WTC11 (cell line): Measurements from ENCODE around the gene C11orf65. TPM values are rescaled to one million over a fixed set of nuclear protein-coding genes. Genes with fewer than 3 reads are reported as not detected.
"Not testable (repeated sequence)": the region's sequence is repeated elsewhere in the genome, so short reads cannot be mapped to it uniquely, and the experiment has no call there.

ENCODE experiments used
- ATAC-seq: fragments of 200-7000 bp; cut with Tn5 transposase; 2 replicates; pipeline ENCODE4 v1.10.0; 2021; ENCODE audit warnings: mild to moderate bottlenecking, moderate library complexity
- CTCF ChIA-PET: fragments of 300-600 bp; sonication (Branson Sonifier 250); formaldehyde crosslinking; loops from one replicate; lab custom pipeline; 2021; ENCODE audit warnings: antibody characterized with exemption; lab: Charles Lee
- POLR2A ChIA-PET: fragments of 350-600 bp; sonication (Branson Sonifier 250); formaldehyde crosslinking; loops from one replicate; lab custom pipeline; 2021; ENCODE audit warnings: antibody characterized with exemption; lab: Charles Lee
- DNase-seq: peaks from one replicate; pipeline ENCODE4 v3.0.0; 2021; ENCODE audit warnings: low spot score
- H3K27ac Mint-ChIP-seq: 2 replicates; pipeline ENCODE4 v1.8.0; 2021; ENCODE audit warnings: mixed read lengths
- H3K27me3 Mint-ChIP-seq: 2 replicates; pipeline ENCODE4 v1.8.0; 2021; ENCODE audit warnings: low read depth, mild to moderate bottlenecking, moderate library complexity, mixed read lengths
- H3K36me3 Mint-ChIP-seq: 2 replicates; pipeline ENCODE4 v1.8.0; 2021; ENCODE audit warnings: mixed read lengths
- H3K4me1 Mint-ChIP-seq: 2 replicates; pipeline ENCODE4 v1.8.0; 2022; ENCODE audit warnings: mixed read lengths
- H3K4me3 Mint-ChIP-seq: 2 replicates; pipeline ENCODE4 v1.8.0; 2021; ENCODE audit warnings: mild to moderate bottlenecking, moderate library complexity, mixed read lengths
- H3K9me3 Mint-ChIP-seq: 2 replicates; pipeline ENCODE4 v1.8.0; 2021; ENCODE audit warnings: mixed read lengths
- ATF3 ChIP-seq: sonication (generic); formaldehyde crosslinking; conservative IDR thresholded peaks from 2 replicates; pipeline ENCODE4 v1.8.1; 2022; ENCODE audit warnings: mild to moderate bottlenecking, missing genetic modification reagents
- CBFB ChIP-seq: sonication (generic); formaldehyde crosslinking; IDR thresholded peaks from 2 replicates; pipeline ENCODE4 v1.8.1; 2022; ENCODE audit warnings: mild to moderate bottlenecking, low read depth, missing genetic modification reagents
- E2F1 ChIP-seq: sonication (generic); formaldehyde crosslinking; IDR thresholded peaks from 2 replicates; pipeline ENCODE4 v1.8.0; 2022; ENCODE audit warnings: mild to moderate bottlenecking, missing genetic modification reagents
- E2F4 ChIP-seq: sonication (generic); formaldehyde crosslinking; IDR thresholded peaks from 2 replicates; pipeline ENCODE4 v1.8.1; 2022; ENCODE audit warnings: low read depth, mild to moderate bottlenecking, moderate library complexity, missing genetic modification reagents, borderline replicate concordance
- ELF4 ChIP-seq: sonication (generic); formaldehyde crosslinking; IDR thresholded peaks from 2 replicates; pipeline ENCODE4 v1.8.1; 2022; ENCODE audit warnings: low read depth, mild to moderate bottlenecking, moderate library complexity, missing genetic modification reagents
- ESRRA ChIP-seq: sonication (generic); formaldehyde crosslinking; IDR thresholded peaks from 2 replicates; pipeline ENCODE4 v1.8.1; 2022; ENCODE audit warnings: mild to moderate bottlenecking, missing genetic modification reagents, borderline replicate concordance
- FOXK1 ChIP-seq: sonication (generic); formaldehyde crosslinking; IDR thresholded peaks from 2 replicates; pipeline ENCODE4 v1.8.0; 2022; ENCODE audit warnings: mild to moderate bottlenecking, moderate library complexity, missing genetic modification reagents
- GRHL2 ChIP-seq: fragments of 250-450 bp; sonication (Bioruptor Pico); IDR thresholded peaks from 2 replicates; pipeline ENCODE4 v1.8.0; 2022; ENCODE audit warnings: mild to moderate bottlenecking, moderate library complexity; ENCODE audit not compliant: insufficient replicate concordance, severe bottlenecking
- GTF2I ChIP-seq: fragments of 250-450 bp; sonication (Bioruptor Pico); conservative IDR thresholded peaks from 2 replicates; pipeline ENCODE4 v1.4.0; 2021; ENCODE audit warnings: mild to moderate bottlenecking
- HMGA2 ChIP-seq: fragments of 250-450 bp; sonication (Bioruptor Pico); IDR thresholded peaks from 2 replicates; pipeline ENCODE4 v1.4.0; 2021; ENCODE audit warnings: mild to moderate bottlenecking, moderate library complexity
- IRF1 ChIP-seq: sonication (generic); formaldehyde crosslinking; IDR thresholded peaks from 2 replicates; pipeline ENCODE4 v1.8.0; 2023; ENCODE audit warnings: missing genetic modification reagents
- JAZF1 ChIP-seq: fragments of 250-450 bp; sonication (Bioruptor Pico); IDR thresholded peaks from 2 replicates; pipeline ENCODE4 v1.9.0; 2021; ENCODE audit warnings: moderate library complexity, mild to moderate bottlenecking, inconsistent platforms
- KAT7 ChIP-seq: sonication (generic); formaldehyde crosslinking; IDR thresholded peaks from 2 replicates; pipeline ENCODE4 v1.8.1; 2023; ENCODE audit warnings: missing genetic modification reagents, mild to moderate bottlenecking, borderline replicate concordance
- NFE2L1 ChIP-seq: sonication (generic); formaldehyde crosslinking; IDR thresholded peaks from 2 replicates; pipeline ENCODE4 v1.8.1; 2023; ENCODE audit warnings: missing genetic modification reagents
- NFYB ChIP-seq: sonication (generic); formaldehyde crosslinking; conservative IDR thresholded peaks from 2 replicates; pipeline ENCODE4 v1.8.0; 2022; ENCODE audit warnings: low read depth, missing genetic modification reagents
- USF1 ChIP-seq: sonication (generic); formaldehyde crosslinking; IDR thresholded peaks from 2 replicates; pipeline ENCODE4 v1.8.0; 2022; ENCODE audit warnings: mild to moderate bottlenecking, missing genetic modification reagents
- ZNF121 ChIP-seq: sonication (generic); formaldehyde crosslinking; IDR thresholded peaks from 2 replicates; pipeline ENCODE4 v1.8.0; 2023; ENCODE audit warnings: missing genetic modification reagents
- ZNF232 ChIP-seq: sonication (generic); formaldehyde crosslinking; IDR thresholded peaks from 2 replicates; pipeline ENCODE4 v1.8.0; 2022; ENCODE audit warnings: mild to moderate bottlenecking, missing genetic modification reagents
- ZNF396 ChIP-seq: fragments of 250-450 bp; sonication (Bioruptor Pico); IDR thresholded peaks from 2 replicates; pipeline ENCODE4 v1.8.0; 2021; ENCODE audit warnings: mild to moderate bottlenecking, moderate library complexity, borderline replicate concordance
- total RNA-seq: library from RNA; stranded (reverse); gene quantifications from 3 replicates; pipeline ENCODE4 v1.2.3, GENCODE V29; 2021

C11orf65 gene
- total RNA-seq, 1 experiment from 2014 or later: 0.83 TPM

GRCh38 chr11:108432783-108433182 is 34.5 kb downstream of the C11orf65 start:
- DNase-seq: no peak
- ATAC-seq: no peak
- Mint-ChIP-seq H3K4me1 (no peaks in the 10 kb centered on the region), H3K4me3 (no peak overlapping the region), H3K9me3 (peaks cover 36% of the 10 kb centered on the region), H3K36me3 (peaks cover 9% of the 10 kb centered on the region; the same call in 1 of the 2 replicates), H3K27me3 (0 out of 2 replicates have a peak, but pooled peaks cover 2% of the 10 kb centered on the region), H3K27ac (no peak overlapping the region)
- POLR2A ChIA-PET: no interaction called here
- TF ChIP-seq ELF4: no peak
- TF ChIP-seq E2F1: no peak
- no peak for TF ChIP-seq HMGA2
- no peak for TF ChIP-seq FOXK1
- no peak for TF ChIP-seq IRF1 (CRISPR knock-in tag)
- TF ChIP-seq GTF2I (CRISPR knock-in tag): no peak
- no peak for TF ChIP-seq GRHL2 (CRISPR knock-in tag)
- TF ChIP-seq CBFB (CRISPR knock-in tag): no peak
- no peak for TF ChIP-seq ZNF396 (CRISPR knock-in tag)
- TF ChIP-seq NFE2L1: no peak
- CTCF ChIA-PET: no interaction called here

GRCh38 chr11:108431997-108432396 is 35.3 kb downstream of the C11orf65 start:
- ChIA-PET CTCF (no interaction called here), POLR2A (no interaction called here)
- H3K27ac Mint-ChIP-seq: no peak overlapping the region
- no peaks in the 10 kb centered on the region for H3K4me1 Mint-ChIP-seq
- H3K9me3 Mint-ChIP-seq: peaks cover 34% of the 10 kb centered on the region
- no peak overlapping the region for H3K4me3 Mint-ChIP-seq
- TF ChIP-seq KAT7 (no peak), ZNF232 (no peak), ESRRA (no peak), E2F4 (no peak), ZNF121 (CRISPR knock-in tag) (no peak)
- DNase-seq (no peak), ATAC-seq (no peak)
- 0 out of 2 replicates have a peak, but pooled peaks cover 2% of the 10 kb centered on the region for H3K27me3 Mint-ChIP-seq
- peaks cover 9% of the 10 kb centered on the region; the same call in 1 of the 2 replicates for H3K36me3 Mint-ChIP-seq

- Mint-ChIP-seq H3K36me3 (peaks cover 6% of the 10 kb centered on the region; the same call in 1 of the 2 replicates), H3K4me1 (no peaks in the 10 kb centered on the region), H3K27me3 (0 out of 2 replicates have a peak, but pooled peaks cover 2% of the 10 kb centered on the region), H3K4me3 (no peak overlapping the region), H3K9me3 (peaks cover 35% of the 10 kb centered on the region), H3K27ac (no peak overlapping the region)
- POLR2A ChIA-PET: no interaction called here
- DNase-seq (no peak), ATAC-seq (no peak)
- TF ChIP-seq NFYB (CRISPR knock-in tag): no peak
- no peak for TF ChIP-seq E2F4
- TF ChIP-seq JAZF1: no peak
- no peak for TF ChIP-seq ATF3 (CRISPR knock-in tag)
- TF ChIP-seq USF1 (CRISPR knock-in tag): no peak
- CTCF ChIA-PET: interaction anchor here (0.6 kb wide), 1 partner anchor 454 kb away, joined by 3 read pairs; no protein-coding TSS in a partner anchor
Measured at GRCh38 chr11:108431370-108431769, 36.0 kb downstream of the C11orf65 start.

- H3K36me3 Mint-ChIP-seq, H3K27ac Mint-ChIP-seq, CTCF ChIA-PET, POLR2A ChIA-PET, H3K4me3 Mint-ChIP-seq, H3K27me3 Mint-ChIP-seq, H3K4me1 Mint-ChIP-seq: not testable (repeated sequence)
- H3K9me3 Mint-ChIP-seq: peaks cover 33% of the 10 kb centered on the region
- peak; percentile 41; the same call in 1 of the 2 replicates for ATAC-seq
- peak; percentile 42 for DNase-seq
Measured at GRCh38 chr11:108417551-108417950, 49.8 kb downstream of the C11orf65 start.
